NCI-H510A (cell line): ENCODE results near the gene TCF23.

ENCODE experiments used
- DNase-seq: peaks from one replicate; lab custom pipeline; 2025; lab: John Stamatoyannopoulos, UW

TCF23 gene

GRCh38 chr2:27128668-27129571 lies 19.9 kb upstream of the TCF23 start:
- no peak for DNase-seq

- DNase-seq = no peak
These were observed 18.4 kb upstream of the TCF23 start for GRCh38 chr2:27130396-27130795.

GRCh38 chr2:27131429-27131828 lies 17.4 kb upstream of the TCF23 start:
- no peak for DNase-seq

- no peak for DNase-seq
These were observed 15.5 kb upstream of the TCF23 start for GRCh38 chr2:27133195-27133875.

GRCh38 chr2:27133905-27134780 lies 14.7 kb upstream of the TCF23 start, which contains the start of gene PREB:
Gene PREB (minus strand): TSS chr2:27134636. CDS start chr2:27134421, 215 bp downstream.
- DNase-seq = peak; percentile 92

GRCh38 chr2:27134781-27135477 lies 13.9 kb upstream of the TCF23 start:
- no peak for DNase-seq

- no peak for DNase-seq
These were observed 13.3 kb upstream of the TCF23 start for GRCh38 chr2:27135478-27135955.

GRCh38 chr2:27136751-27137150 lies 12.1 kb upstream of the TCF23 start:
- no peak for DNase-seq

GRCh38 chr2:27137322-27137935 lies 11.4 kb upstream of the TCF23 start:
- no peak for DNase-seq

GRCh38 chr2:27138111-27138510 lies 10.7 kb upstream of the TCF23 start:
- no peak for DNase-seq

GRCh38 chr2:27139310-27139709 lies 9.5 kb upstream of the TCF23 start, which contains the start of gene PRR30:
Gene PRR30 (minus strand): TSS chr2:27139410. CDS start chr2:27138329, 1,081 bp downstream.
- DNase-seq = no peak

GRCh38 chr2:27143285-27143684 lies 5.5 kb upstream of the TCF23 start:
- DNase-seq = no peak

GRCh38 chr2:27145682-27146081 lies 3.1 kb upstream of the TCF23 start:
- no peak for DNase-seq

- DNase-seq = no peak
These were observed 869 bp upstream of the TCF23 start for GRCh38 chr2:27147935-27148334.

GRCh38 chr2:27149570-27150405 lies 984 bp downstream of the TCF23 start:
- no peak for DNase-seq

- no peak for DNase-seq
These were observed 1.9 kb downstream of the TCF23 start for GRCh38 chr2:27150639-27151230.

- DNase-seq = peak; percentile 25
These were observed 3.4 kb downstream of the TCF23 start for GRCh38 chr2:27152102-27152795.

GRCh38 chr2:27152796-27153464 lies 4.1 kb downstream of the TCF23 start:
- peak; percentile 71 for DNase-seq
